ENCODE data around the gene ZDHHC8.

The ZDHHC8 gene

DNA sequence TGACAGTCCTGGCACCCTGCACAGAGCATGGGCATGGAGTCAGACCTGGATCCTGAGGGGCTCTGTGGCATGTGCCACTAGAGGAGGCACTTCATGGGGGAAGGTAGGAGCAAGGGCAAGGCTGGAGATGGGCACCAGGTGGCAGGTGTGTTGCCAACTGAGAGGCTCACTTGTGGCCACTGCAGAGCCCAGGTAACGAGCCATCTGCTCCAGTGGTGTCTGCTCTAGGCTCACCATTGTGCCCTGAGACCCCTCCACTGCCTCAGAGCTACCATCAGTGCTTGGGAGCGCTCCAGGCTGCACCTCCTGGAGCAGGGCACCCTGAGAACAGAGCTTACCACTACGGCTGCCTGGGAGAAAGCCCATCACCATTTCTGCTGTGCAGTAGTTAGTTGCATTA, 1.3 kb upstream of the ZDHHC8 start:
- no peak for DNase-seq

DNA sequence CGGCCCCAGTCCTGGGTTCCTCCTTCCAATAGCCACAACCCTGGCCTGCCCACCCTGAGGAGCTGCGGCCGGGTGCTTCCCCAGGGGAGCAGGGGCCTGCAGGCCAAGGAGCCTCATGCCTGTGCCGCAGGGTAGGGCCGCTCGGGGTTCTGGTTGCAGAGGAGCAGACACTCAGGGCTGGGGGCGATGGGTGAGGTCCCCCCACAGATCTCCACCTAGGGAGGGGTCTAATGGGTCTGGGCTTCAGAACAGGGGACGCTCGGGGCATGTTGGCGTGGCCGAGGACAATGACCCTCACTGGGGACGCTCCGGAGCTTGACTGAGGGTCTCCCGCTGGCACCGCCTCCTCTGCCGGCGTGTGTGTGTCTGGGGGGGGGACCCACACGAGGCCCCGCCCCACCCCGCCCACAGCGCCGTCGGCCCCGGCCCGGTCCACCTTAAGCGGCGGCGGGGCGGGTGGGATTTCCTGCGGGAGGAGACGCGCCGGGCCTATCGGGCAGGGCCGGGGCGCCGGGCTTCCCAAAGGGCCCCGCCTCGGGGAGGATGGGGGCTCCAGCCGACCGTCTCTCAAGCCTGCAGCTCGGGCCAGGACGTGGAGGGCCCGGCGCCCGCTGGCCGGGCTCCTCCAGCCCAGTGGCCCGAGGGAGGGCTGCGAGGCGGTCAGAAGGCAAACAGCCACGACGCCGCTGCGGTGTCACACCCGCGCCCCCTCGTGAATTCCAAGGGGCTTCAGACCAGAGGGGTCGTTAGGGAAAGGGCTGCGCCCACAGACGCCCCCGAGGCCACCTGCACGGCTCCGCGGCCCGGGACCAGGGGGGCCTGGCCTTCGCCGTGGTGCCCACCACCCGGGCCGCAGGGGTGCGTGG, 640 bp upstream of the ZDHHC8 start:
- DNase-seq, result peak; percentile 76

DNA sequence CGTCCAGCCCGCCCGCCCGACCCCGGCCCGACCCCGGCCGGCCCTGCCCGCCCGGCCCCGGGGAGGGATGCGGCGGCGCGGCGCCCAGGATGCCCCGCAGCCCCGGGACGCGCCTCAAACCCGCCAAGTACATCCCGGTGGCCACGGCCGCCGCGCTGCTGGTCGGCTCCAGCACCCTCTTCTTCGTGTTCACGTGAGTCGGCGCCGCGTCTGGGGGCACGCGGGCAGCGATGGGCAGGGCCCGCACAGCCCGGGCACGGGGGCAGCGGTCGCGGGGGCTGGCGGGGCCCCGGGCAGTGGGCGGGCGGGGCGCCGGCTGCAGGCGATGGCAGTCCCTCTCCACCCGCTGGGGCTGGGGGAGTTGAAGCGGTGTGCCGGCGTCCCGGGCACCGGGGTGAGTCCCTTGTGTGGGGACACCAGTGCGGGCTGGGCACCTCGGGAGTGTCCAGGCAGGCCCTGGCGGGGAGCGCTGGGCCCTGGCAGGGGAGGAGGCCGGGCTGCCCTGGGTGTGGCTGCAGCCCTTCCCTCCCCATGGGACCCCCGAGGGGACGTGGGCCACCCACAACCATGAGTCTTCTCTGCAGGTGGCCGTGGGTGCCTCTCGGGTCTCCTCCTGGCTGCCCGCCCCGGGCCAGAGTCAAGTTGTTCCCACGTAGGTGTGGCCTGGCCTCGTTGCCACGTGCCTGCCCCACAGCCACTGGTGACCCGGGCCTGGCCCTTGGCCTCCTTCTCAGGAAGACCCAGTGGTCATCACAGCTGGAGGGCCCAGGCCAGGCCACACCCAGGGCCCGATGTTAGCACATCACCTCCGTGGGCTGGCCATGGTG, 468 bp downstream of the ZDHHC8 start:
- peak; percentile 63 for DNase-seq

DNA sequence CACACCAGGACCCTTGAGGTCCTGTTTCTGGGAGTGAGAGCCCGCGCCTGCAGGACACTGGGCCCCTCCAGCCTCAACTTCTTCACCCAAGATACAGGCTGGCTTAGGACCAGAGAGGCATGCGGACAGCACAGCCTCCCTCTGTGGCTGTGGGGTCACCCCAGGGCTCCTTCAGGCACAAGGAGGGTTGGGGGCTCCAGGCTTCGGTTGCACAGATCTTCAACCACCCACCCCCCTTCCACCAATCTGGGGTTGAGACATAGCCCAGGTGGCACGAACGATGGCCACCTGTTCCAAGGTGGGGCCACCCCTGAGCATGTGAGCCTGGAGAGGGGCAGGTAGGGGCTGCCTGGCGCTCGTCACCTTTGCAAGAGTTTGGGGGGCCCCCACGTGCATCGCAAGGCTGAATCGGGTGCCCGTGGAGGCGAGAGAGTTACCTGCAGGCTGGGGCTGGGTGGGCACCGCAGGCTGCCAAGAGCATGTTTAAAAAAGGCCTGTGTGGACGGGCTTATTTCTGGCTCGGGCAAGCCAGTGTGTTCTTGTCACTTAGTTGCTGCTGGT, 1.2 kb downstream of the ZDHHC8 start:
- DNase-seq, result no peak

DNA sequence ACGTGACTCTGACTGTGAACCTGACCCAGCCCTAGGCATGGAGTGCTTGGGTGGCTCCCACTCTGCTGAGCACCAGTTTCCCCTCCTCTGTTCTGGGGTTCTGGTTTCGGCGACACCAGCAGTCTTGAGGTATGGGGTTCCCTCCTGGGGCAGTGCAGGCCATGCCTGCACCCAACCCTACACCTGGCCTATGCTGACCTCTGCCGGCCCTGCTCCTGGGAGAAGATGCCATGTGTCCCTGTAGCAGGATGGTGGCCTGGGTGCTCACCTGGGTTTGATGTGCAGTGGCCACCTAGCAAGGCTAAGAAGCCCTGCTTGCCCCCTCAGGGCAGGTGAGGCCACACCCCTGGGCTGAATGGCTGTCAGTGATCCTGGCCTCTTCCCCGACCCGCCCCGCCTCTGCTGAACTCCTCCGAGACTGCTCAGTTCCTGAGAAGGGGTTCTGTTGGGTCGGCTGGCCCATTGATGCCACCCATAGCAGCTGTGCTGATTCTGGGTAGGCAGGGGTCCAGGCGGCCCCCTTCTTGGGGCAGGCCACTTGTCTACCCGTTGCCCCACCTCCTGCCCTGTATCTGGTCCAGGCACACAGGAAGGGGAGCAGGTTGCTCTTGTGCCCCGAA, 2.4 kb downstream of the ZDHHC8 start:
- no peak for DNase-seq

DNA sequence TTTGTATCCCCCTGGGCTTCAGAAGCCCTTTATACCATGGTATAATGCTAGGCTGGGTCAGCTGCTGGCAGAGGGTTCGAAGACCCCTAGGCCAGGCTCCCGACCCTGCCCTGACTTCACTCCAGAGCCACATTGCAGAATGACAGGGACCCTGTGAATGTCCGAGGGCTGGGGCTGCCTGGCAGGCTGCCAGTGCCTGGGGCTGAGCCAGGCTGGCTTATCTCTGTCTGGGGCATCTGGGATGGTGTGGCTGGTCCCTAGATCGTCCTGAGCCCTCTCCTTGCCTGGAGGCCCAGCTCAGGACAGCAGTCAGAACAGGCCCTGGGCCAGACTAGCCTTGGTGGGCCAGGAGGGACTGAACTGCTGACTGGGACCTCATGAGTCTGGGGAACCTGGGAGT, 3.7 kb downstream of the ZDHHC8 start:
- DNase-seq, result no peak

DNA sequence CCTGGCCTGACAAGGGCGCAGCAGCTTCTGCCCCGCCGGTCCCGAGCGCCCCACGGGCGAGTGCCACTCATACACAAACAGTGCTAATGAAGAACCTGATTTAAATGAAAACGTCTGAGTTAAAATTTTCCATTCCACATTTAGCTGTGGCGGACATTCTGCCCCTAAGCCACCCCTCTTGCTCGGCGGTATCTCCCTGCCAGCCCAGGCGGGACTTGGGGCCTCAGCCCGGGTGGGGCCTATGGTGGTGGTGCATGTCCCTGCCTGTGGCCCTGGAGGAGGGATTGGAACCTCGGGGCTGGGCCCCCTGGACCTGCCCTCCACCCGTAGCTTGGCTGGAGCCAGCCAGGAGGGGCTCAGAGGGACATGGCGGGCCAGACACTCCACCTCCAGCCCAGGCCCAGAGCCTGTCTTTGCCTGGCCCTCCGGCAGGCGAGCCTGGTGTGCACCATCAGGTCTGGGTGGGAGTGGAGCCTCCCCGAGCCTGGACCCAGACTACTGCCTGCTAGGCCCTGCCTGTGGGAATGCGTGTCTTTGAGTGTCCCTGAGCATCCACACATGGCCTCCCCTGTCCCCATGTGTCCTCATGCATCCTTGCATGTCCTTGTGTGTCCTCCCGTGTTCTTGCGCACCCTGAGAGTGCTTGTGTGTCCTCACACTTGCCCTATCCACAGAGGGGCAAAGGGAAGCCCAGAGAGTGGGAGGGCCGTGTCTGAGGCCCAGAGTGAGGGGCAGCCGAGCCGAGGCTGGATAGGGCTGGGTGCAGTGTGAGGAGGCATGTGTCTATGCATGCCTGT, 4.4 kb downstream of the ZDHHC8 start:
- no peak for DNase-seq

DNA sequence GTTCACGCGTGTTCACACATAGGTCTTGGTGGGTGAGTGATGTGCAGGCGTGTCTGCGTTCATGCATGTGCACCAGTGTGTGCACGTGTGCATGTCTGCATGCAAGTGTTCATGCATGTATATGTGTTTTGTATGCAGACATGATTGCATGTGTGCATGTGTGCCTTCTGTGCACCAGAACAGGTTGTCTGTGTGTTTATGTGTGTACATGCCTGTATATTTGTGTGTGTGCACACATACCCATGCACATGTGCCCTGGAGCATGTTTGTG, 4.9 kb downstream of the ZDHHC8 start:
- no peak for DNase-seq

DNA sequence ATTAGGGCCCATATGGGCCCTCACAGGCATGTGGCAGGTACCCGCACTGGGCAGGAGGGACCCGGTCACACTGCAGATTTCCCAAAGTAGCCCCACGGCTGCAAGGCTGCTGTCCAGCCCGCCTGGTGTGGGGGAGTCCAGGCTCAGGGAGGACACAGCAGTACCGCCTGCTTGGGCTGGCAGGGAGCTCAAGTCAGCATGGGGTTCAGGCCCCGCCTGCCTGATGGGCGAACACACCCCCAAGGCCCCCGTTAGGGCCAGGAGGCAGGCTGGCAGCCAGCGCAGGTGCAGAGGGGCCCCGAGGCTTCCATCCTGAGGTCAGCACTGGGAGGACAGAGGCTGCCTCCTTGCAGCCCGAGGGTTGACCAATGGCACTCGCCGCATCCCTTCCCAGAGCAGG, 5.5 kb downstream of the ZDHHC8 start:
- no peak for DNase-seq

DNA sequence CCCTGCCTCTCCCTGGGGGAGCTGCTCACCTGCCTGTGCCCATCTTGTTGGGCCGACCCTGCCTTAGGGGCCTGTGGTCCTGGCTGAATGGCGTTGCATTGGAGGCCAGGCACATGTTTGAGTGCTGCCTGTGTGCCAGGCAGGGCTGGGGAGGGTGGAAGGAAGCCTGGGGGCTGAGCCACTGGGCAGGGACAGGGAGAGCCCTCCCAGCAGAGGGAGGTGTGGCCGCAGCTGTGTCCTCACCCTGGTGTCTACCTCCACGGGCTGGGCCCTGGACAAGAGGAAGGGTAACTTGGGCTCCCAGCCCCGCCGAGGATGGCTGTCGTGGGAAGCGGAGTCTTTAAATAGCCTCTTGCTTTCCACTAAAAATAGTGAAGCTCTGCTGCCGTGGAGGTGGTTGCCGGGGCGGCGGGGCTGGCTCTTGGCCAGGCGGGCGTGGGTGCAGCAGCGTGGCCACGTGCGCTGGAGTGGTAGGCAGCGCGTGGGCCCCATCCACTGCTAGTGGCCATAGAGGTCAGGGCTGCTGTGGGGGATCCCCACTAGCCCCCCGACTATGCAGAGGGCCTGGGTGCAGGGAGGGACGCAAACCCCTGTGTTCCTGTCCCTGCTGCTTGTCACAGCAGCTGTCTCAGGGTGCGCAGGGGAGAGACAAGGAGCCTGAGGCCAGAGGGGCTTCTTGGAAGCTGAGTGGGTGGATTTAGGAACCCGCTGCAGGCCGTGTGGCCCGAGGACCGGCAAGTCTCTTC, 6.2 kb downstream of the ZDHHC8 start:
- DNase-seq, result no peak

DNA sequence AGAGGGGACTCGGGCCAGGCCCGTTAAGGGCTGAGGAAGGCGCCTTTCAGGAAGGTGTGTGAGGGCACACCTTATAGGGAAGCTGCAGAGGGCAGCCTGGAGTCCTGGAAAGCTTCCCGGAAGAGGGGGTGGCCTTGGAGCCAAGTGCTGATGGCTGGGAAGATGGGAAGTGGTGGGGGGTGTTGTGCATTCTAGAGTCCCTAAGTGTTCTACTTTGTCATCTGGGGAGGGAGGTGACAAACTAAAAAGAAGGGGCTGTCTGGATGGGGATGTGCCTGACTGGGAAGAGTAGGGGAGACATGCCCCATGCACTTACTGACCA, 6.8 kb downstream of the ZDHHC8 start:
- no peak for DNase-seq

DNA sequence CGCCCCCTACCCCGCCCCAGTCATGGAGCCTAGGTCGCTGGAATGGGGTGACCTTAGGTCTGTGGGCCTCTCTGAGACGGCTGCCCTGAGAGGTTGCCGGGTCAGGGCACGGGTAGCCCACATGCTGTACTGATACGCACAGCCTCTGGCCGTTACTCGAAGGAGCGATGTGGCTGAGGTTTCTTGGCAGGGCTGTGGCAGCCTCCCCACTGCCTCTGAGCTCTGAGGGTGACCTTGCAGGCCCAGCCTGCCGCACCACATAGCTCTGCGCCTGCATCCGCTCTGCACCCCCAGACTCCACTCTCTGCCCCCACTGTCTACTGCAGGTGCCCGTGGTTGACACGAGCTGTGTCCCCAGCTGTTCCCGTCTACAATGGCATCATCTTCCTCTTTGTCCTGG, 7.3 kb downstream of the ZDHHC8 start:
- no peak for DNase-seq

DNA sequence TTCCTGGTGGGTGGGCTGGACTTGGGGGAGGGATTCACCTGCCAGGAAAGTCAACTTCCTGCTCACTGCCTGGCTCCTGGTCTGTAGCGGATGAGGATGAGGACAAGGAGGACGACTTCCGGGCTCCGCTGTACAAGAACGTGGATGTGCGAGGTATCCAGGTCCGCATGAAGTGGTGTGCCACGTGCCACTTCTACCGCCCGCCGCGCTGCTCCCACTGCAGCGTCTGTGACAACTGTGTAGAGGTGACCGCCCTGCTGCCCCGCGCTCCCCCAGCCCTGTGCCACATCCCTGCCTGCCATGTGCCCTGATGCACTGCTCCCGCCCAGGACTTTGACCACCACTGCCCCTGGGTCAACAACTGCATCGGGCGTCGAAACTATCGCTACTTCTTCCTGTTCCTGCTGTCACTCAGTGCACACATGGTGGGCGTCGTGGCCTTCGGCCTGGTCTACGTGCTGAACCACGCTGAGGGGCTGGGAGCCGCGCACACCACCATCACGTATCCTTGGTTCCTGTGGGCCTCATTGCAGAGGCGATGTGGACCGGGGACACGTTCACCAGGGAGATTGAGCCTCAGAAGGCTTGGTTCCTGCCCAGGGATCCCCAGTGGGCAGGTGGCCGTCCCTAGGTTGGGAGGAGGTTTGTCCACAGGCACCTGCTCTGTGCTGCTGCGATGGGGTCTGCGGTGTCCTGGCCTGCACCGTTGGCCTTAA, 7.9 kb downstream of the ZDHHC8 start:
- no peak for DNase-seq

DNA sequence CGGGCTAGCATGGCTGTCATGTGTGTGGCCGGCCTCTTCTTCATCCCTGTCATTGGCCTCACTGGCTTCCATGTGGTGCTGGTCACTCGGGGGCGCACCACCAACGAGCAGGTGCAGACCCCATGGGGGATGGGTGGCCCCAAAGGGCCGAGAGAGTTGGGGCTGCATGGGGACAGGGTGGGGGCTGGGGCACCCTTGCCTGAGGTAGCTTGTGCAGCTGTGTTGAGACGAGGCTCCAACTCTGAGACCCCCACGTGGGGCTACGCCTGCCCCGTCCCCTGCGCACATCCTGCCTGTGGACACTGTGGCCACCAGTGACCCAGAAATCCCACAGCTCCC, 8.5 kb downstream of the ZDHHC8 start:
- no peak for DNase-seq

DNA sequence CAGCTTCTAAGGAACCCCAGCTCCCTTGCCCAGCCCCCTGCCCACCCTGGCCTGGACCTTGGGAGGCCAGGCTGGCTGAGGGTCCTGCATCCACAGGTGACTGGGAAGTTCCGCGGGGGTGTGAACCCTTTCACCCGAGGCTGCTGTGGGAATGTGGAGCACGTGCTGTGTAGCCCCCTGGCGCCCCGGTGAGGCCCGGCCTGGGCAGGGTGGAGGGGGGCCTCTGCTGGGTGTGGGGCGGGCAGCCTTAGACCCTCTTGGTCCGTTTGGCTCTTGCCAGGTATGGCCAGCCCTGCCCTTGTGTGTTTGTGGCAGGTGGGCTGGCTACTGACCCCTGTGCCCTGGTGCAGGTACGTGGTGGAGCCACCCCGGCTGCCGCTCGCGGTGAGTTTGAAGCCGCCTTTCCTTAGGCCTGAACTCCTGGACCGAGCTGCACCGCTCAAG, 8.9 kb downstream of the ZDHHC8 start:
- no peak for DNase-seq

DNA sequence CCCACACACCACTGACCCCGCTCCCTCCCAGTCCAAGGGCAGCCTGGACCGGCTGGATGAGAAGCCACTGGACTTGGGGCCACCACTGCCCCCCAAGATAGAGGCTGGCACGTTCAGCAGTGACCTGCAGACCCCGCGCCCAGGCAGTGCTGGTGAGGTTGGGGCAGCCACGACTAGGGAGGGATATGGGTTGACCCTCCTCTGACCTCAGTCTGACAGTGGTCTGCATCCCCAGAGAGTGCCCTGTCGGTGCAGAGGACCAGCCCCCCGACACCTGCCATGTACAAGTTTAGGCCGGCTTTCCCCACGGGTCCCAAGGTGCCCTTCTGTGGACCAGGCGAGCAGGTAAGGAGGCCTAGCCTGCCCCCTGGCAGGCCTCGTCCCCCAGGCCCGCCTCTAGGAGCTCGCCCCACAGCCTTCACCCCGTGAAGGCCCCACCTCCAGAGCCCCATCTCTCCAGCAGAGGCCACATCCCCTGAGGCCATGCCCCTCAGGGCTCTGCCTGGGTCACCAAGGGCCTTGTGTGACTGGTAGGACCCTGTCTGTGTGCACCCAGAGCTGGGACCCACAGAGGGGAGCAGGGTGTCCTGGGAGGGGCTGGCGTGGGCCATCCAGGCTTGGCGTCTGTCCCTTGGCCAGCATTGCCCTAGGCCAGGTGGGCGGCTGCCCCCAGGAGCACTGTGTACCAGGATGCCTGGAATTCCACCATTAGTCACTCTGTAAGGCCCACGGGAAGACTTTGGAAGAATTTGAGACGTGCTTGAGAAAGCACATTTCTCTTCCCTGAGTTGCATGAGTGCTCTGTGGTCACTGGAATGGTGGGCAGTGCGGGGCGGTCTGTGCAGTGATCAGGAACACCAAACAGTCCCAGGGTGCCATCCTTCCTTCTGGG, 9.8 kb downstream of the ZDHHC8 start:
- DNase-seq, result no peak

DNA sequence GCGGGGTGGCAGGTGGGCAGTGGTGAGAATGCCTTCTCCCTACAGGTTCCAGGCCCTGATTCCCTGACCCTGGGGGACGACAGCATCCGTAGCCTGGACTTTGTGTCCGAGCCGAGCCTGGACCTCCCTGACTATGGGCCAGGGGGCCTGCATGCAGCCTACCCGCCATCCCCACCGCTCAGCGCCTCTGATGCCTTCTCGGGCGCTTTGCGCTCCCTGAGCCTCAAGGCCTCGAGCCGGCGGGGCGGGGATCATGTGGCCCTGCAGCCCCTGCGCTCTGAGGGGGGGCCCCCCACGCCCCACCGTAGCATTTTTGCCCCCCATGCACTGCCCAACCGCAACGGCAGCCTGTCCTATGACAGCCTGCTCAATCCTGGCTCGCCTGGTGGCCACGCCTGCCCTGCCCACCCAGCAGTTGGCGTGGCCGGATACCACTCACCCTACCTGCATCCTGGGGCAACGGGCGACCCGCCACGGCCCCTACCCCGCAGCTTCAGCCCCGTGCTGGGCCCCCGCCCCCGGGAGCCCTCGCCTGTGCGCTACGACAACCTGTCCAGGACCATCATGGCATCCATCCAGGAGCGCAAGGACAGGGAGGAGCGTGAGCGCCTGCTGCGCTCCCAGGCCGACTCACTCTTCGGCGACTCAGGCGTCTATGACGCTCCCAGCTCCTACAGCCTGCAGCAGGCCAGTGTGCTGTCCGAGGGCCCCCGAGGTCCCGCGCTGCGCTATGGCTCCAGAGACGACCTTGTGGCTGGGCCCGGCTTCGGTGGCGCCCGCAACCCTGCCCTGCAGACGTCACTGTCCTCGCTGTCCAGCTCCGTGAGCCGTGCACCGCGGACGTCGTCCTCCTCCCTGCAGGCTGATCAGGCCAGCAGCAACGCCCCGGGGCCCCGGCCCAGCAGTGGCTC, 11.4 kb downstream of the ZDHHC8 start:
- no peak for DNase-seq

DNA sequence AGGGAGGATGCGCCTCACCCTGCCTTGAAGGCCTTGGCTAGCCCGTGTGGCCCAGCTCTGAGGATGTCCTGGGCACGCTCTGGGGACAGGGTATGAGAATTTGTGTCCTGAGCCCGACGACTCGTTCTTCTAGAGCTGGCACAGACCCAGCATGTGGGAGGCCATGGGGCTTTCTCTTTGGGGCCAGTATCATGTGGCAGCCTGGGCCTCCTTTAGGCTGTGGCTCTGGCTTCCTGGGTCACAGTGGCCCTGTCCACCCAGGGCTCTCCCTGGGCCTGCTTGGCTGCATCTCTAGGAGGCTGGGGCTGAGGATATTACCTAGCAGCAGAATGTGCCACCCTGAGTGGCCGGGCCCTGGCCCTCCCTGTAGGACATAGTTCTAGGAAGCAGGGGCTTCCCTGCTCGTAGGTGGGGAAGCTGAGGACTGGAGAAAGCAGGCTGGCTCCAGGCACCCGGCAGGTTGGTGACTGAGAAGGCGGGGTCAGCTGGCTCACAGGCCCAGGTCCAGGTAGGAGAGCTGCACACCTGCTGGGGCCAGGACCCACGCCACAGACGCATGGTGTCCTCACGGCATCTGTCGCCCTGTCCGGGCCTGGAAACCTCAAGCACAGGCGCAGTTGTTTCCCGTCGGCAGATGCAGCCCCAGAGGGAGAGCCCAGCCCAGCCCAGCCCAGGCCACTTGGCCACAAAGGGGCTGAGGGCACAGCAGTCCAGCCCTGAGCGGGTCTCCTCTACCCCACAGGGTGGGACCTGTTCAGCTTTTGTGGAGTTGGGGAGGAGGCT, 12.5 kb downstream of the ZDHHC8 start:
- DNase-seq, result no peak

Measured in inflammatory macrophage treated with lipopolysaccharide for 4 hours (primary cell).